OCI-LY1 (cell line): Measurements from ENCODE around the gene DIDO1.
"Not testable (repeated sequence)": the region's sequence is repeated elsewhere in the genome, so short reads cannot be mapped to it uniquely, and the experiment has no call there.

ENCODE experiments used
- H2AFZ ChIP-seq: fragments of 200-600 bp; sonication (generic), shearing (Covaris generic); 2 replicates; pipeline ENCODE4 v1.6.0; 2014; ENCODE audit warnings: antibody characterized with exemption, mild to moderate bottlenecking, low read length
- H3F3A ChIP-seq: fragments of 200-600 bp; sonication (generic), shearing (Covaris generic); 2 replicates; pipeline ENCODE4 v1.6.0; 2014; ENCODE audit warnings: mild to moderate bottlenecking, antibody characterized with exemption, low read length, moderate library complexity; ENCODE audit not compliant: insufficient read depth
- H3K27ac ChIP-seq: fragments of 200-600 bp; sonication (generic); 2 replicates; pipeline ENCODE4 v1.5.1; 2014; ENCODE audit warnings: low read length, mixed run types, mild to moderate bottlenecking, low read depth; ENCODE audit not compliant: poor library complexity, severe bottlenecking
- H3K27me3 ChIP-seq: fragments of 200-600 bp; sonication (generic); 2 replicates; pipeline ENCODE4 v1.6.0; 2014; ENCODE audit warnings: antibody characterized with exemption, mild to moderate bottlenecking, low read length, moderate library complexity; ENCODE audit not compliant: insufficient read depth
- H3K36me3 ChIP-seq: fragments of 200-600 bp; sonication (generic); 2 replicates; pipeline ENCODE4 v1.6.1; 2014; ENCODE audit warnings: mild to moderate bottlenecking, antibody characterized with exemption, low read length, moderate library complexity, mixed read lengths; ENCODE audit not compliant: insufficient read depth
- H3K4me1 ChIP-seq: fragments of 200-600 bp; sonication (generic); 2 replicates; pipeline ENCODE4 v1.5.1; 2014; ENCODE audit warnings: mild to moderate bottlenecking, low read length, moderate library complexity; ENCODE audit not compliant: insufficient read depth, severe bottlenecking
- H3K4me2 ChIP-seq: fragments of 200-600 bp; sonication (generic), shearing (Covaris generic); 2 replicates; pipeline ENCODE4 v1.6.1; 2014; ENCODE audit warnings: low read length
- H3K4me3 ChIP-seq: fragments of 200-600 bp; sonication (generic); 2 replicates; pipeline ENCODE4 v1.5.1; 2014; ENCODE audit warnings: low read length, low read depth, mild to moderate bottlenecking, mixed read lengths; ENCODE audit not compliant: poor library complexity, severe bottlenecking
- H3K79me2 ChIP-seq: fragments of 200-600 bp; shearing (Covaris generic); 2 replicates; pipeline ENCODE4 v1.6.1; 2016; ENCODE audit warnings: mixed run types, low read length, mixed read lengths; ENCODE audit not compliant: insufficient read depth
- H3K9ac ChIP-seq: fragments of 200-600 bp; sonication (generic), shearing (Covaris generic); 2 replicates; pipeline ENCODE4 v1.6.1; 2014; ENCODE audit warnings: mild to moderate bottlenecking, low read length, mixed read lengths
- H3K9me2 ChIP-seq: fragments of 200-600 bp; sonication (generic), shearing (Covaris generic); 2 replicates; pipeline ENCODE4 v1.6.1; 2014; ENCODE audit warnings: low read depth, mild to moderate bottlenecking, low read length, mixed read lengths
- H3K9me3 ChIP-seq: fragments of 200-600 bp; shearing (Covaris generic); 2 replicates; pipeline ENCODE4 v1.6.1; 2014; ENCODE audit warnings: low read length, mixed read lengths
- H4K20me1 ChIP-seq: fragments of 200-600 bp; sonication (generic), shearing (Covaris generic); 2 replicates; pipeline ENCODE4 v1.6.0; 2016; ENCODE audit warnings: mild to moderate bottlenecking, low read length; ENCODE audit not compliant: insufficient read depth
- EZH2 ChIP-seq: fragments of 200-600 bp; sonication (generic), shearing (Covaris generic); IDR thresholded peaks from 2 replicates; pipeline ENCODE4 v1.8.0; 2017; ENCODE audit warnings: borderline replicate concordance, mixed run types, mild to moderate bottlenecking, antibody characterized with exemption, low read length, moderate library complexity, mixed read lengths
- TF ChIP-seq, protein P1 (sequence below): fragments of 200-600 bp; sonication (generic), shearing (Covaris generic); IDR thresholded peaks from 2 replicates; pipeline ENCODE4 v1.5.1; 2017; ENCODE audit warnings: mild to moderate bottlenecking, antibody characterized with exemption, low read length, moderate library complexity, mixed read lengths

The DIDO1 gene

DNA sequence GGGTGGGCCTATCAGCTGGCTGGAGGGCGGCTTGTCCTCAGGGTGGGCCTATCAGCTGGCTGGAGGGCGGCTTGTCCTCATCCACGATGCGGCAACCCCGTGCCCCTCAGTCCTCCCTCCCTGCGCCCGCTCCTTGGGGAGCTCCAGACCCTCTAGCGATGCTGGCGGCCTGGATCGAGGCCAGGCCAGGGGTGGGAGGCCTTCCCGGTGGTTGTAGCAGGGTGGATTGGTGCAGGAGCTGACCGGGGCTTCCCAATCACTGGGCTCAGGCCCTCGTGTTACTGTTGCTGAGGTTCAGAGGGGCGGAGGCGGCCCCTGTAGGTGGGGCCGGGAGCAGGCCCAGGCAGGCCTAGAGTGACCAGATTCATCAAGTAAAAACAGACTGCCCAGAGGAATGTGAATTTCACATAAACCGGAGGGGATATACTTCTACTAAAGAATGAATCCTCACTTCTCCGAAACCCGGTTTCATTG lies 35.0 kb upstream of the DIDO1 start:
- Histone ChIP-seq H3K27me3 (no peaks in the 10 kb centered on the region), H3F3A (no peaks in the 10 kb centered on the region), H2AFZ (no peak overlapping the region), H3K79me2 (no peaks in the 10 kb centered on the region), H3K9ac (no peak overlapping the region), H3K4me1 (no peaks in the 10 kb centered on the region), H3K27ac (no peak overlapping the region), H3K9me3 (no peaks in the 10 kb centered on the region), H3K4me3 (no peak overlapping the region), H3K9me2 (no peaks in the 10 kb centered on the region), H4K20me1 (no peaks in the 10 kb centered on the region), H3K36me3 (peaks cover 34% of the 10 kb centered on the region), H3K4me2 (no peak overlapping the region)
- TF ChIP-seq EZH2 = no peak
- TF ChIP-seq, protein P1, sequence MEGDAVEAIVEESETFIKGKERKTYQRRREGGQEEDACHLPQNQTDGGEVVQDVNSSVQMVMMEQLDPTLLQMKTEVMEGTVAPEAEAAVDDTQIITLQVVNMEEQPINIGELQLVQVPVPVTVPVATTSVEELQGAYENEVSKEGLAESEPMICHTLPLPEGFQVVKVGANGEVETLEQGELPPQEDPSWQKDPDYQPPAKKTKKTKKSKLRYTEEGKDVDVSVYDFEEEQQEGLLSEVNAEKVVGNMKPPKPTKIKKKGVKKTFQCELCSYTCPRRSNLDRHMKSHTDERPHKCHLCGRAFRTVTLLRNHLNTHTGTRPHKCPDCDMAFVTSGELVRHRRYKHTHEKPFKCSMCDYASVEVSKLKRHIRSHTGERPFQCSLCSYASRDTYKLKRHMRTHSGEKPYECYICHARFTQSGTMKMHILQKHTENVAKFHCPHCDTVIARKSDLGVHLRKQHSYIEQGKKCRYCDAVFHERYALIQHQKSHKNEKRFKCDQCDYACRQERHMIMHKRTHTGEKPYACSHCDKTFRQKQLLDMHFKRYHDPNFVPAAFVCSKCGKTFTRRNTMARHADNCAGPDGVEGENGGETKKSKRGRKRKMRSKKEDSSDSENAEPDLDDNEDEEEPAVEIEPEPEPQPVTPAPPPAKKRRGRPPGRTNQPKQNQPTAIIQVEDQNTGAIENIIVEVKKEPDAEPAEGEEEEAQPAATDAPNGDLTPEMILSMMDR = no peak

DNA sequence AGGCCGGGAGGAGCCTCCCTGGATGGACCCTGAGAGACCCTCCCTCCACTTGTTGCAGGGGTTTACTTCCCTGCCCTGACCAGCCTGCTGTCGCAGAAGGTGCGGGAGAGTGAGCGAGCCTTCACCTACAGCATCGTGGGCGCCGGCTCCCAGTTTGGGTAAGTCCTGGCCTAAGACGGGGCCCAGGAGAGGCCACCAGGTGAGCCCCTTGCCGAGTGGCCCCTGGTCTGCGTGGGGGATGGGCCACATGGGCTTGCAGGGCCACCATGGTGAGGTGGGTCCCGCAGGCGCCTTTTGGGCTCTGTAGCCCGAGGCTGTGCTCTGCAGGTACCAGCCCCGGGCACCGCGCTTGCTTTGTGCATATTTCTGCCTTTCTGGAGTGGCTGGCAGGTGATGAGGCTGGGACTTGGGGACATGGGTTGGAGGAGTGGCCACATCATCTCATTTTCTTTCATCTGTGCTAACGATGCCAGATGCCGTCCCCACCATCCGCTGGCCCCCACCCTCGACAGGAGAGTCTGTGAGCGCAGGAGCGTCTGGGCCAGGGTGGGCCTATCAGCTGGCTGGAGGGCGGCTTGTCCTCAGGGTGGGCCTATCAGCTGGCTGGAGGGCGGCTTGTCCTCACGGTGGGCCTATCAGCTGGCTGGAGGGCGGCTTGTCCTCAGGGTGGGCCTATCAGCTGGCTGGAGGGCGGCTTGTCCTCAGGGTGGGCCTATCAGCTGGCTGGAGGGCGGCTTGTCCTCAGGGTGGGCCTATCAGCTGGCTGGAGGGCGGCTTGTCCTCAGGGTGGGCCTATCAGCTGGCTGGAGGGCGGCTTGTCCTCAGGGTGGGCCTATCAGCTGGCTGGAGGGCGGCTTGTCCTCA lies 34.4 kb upstream of the DIDO1 start:
- not testable (repeated sequence) for H3K27me3 ChIP-seq, H3F3A ChIP-seq, H3K4me2 ChIP-seq, H3K9ac ChIP-seq, H3K4me3 ChIP-seq, H3K9me3 ChIP-seq, H3K4me1 ChIP-seq, H3K9me2 ChIP-seq, H3K79me2 ChIP-seq, H3K27ac ChIP-seq, H4K20me1 ChIP-seq, H2AFZ ChIP-seq
- H3K36me3 ChIP-seq = peaks cover 33% of the 10 kb centered on the region

DNA sequence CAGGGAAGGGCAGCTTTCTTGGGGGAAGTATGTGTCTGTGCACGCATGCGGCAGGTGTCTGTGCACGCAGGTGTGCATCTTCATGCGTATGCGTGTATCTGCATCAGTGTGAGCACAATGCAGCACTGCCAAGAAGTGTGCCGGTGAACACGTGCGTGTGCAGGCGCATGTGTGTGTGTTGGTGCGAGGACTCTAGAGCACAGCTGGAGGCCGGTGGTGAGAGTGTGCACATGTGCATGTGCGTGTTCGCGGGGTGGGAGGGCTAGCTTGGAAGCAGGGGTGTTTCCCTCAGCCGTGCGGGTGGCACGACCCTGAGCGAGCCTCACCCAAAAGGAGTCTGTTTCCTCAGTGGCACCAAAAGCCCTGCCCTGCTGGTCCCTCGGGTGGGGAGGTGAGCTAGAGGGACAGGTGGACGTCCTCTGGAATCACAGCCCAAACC lies 33.7 kb upstream of the DIDO1 start:
- Histone ChIP-seq H3K9me3 (no peaks in the 10 kb centered on the region), H3K36me3 (peaks cover 30% of the 10 kb centered on the region), H3K79me2 (no peaks in the 10 kb centered on the region), H3K27me3 (no peaks in the 10 kb centered on the region), H3K27ac (no peak overlapping the region), H3K4me2 (no peak overlapping the region), H3F3A (no peaks in the 10 kb centered on the region), H3K4me1 (no peaks in the 10 kb centered on the region), H3K4me3 (no peak overlapping the region), H3K9ac (no peak overlapping the region), H4K20me1 (no peaks in the 10 kb centered on the region), H3K9me2 (no peaks in the 10 kb centered on the region), H2AFZ (no peak overlapping the region)
- TF ChIP-seq, protein P1 = no peak
- TF ChIP-seq EZH2 = no peak
